HG03108 (cell line): Measurements from ENCODE around the gene CCDC87.

ENCODE experiments used
- ATAC-seq: cut with Tn5 transposase; IDR thresholded peaks from one replicate; pipeline ENCODE4 v1.9.1; 2021; ENCODE audit warnings: moderate library complexity; ENCODE audit not compliant: unreplicated experiment

The CCDC87 gene

GRCh38 chr11:66581261-66581660, 11.6 kb downstream of the CCDC87 start:
- ATAC-seq: no peak

GRCh38 chr11:66580803-66581202, 12.1 kb downstream of the CCDC87 start:
- no peak for ATAC-seq

GRCh38 chr11:66579017-66579606, 13.8 kb downstream of the CCDC87 start:
- no peak for ATAC-seq

DNA sequence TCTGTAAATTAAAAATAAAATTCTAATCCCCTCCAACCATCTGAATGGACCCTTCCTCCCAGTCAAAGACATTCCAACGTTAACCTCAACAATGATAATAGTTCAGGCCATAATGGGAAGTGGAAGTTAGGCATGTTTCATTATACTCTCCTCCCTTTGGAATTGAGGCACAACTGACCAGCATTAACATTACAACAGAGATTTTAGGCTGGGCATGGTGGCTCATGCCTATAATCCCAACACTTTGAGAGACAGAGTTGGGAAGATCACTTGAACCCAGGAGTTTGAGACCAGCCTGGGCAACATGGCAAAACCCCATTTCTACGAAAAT, 22.0 kb downstream of the CCDC87 start:
- no peak for ATAC-seq

DNA sequence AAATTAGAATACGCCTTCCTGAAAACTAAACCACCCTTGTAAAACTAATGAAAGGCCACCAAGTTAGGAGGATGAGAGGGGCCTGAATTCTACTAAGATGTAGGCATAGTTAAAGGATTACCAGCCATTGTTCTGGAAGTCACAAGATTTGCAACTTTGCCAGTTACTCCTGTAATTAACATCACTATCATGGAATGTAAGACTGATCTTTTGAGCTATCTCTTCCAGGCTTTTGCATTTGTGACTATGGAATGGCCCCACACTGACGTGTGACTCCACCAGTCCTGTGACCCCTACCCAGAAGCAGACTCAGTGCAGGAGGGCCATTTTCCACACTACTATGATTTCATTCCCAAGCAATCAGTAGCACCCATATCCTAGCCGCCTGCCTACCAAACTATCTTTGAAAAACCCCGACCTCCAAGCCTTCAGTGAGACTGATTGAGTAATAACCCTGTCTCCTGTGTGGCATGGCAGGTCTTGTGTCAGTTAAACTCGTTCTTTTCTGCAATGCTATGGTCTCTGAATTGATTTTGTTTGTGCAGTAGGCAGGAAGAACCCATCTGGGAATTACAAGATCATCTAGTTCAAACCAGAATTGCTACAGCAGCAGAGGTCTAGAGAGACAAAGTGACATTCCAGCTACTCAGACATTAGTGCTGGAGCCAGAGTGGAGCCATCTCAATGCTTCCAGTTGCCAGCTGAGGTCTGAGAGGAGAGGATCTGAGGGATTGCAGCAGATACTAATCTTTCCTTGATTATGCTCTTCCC, 22.6 kb downstream of the CCDC87 start:
- ATAC-seq: no peak

GRCh38 chr11:66569076-66569475, 23.8 kb downstream of the CCDC87 start:
- no peak for ATAC-seq

DNA sequence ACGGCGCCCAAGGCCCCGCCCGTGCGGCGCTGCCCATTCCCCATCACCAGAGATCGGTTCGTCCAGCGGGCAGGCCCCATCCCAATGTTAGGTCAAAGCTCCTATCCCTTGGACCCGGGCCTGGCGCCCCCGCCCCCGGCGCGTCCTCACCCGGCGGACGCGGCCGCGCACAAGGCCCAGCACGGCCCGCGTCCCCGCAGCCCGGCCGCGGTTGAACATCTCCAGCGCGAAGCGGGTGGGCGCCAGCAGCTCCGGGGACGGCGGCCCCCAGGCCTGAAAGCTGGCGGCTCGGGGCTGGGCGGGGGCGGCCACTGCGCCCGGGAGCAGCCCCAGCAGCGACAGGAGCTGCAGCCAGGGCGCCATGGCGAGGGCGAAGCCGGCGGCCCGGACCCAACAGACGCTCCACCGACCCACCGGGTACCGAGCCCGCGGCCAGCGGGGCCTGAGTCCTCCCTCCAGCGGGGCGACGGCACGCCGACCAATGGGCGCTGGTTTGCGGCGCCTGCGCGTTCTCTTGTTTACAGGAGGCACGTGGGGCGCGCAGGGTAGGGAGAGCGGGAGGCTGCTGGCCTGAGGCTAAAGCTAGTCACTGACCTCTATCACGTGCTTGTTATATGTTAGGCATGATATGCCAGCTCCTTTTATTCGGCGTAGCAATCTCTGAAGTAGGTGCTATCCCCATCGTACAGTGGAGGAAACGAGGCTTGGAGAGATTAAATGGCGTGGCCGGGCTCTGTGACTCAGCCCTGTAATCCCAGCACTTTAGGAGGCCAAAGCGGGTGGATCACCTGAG, 24.5 kb downstream of the CCDC87 start, which contains the start of gene CTSF:
TSS of gene CTSF (minus strand) at position 483 of the 793 bp plus-strand sequence. CDS start at position 363, 120 bp downstream.
- ATAC-seq: no peak

- no peak for ATAC-seq
These were observed 25.1 kb downstream of the CCDC87 start for GRCh38 chr11:66567787-66568123.

DNA sequence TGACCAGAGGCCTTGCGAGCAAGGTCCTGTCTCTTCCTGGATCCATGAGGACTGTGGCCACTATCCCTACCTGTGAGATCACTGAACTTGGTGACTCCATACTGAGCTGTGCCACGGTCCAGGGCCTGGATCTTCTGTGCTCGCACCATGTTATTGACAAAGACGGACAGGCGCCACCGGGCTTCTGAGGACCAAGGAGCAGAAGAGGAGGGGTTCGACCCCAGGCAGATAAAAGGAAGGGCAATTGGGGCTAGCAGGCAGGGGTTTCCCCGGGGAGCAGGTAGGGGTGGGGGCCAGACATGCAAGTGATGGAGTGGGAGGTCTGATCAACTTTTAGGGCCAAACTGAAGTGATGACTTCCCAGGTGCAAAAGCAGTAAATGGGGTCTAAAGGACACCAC, 26.6 kb downstream of the CCDC87 start:
- ATAC-seq: no peak

DNA sequence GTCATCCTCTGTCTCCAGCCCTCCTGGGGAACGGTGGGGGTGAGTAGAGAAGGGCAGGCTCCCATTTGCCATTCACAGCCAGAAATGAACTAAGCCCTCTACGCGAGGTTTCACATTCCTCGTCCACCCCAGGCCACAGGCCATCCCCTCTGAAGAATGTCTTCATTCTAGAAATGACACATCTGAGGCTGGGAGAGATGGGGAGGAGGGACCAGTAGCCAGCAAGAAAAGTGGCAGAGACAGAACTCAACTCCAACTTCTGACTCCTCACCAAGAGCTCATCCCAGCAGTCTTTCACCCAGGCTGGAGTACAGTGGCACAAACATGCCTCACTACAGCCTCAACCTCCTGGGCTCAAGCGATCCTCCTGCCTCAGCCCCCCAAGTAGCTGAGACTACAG, 27.9 kb downstream of the CCDC87 start:
- ATAC-seq: no peak

GRCh38 chr11:66564538-66564937, 28.3 kb downstream of the CCDC87 start:
- no peak for ATAC-seq

DNA sequence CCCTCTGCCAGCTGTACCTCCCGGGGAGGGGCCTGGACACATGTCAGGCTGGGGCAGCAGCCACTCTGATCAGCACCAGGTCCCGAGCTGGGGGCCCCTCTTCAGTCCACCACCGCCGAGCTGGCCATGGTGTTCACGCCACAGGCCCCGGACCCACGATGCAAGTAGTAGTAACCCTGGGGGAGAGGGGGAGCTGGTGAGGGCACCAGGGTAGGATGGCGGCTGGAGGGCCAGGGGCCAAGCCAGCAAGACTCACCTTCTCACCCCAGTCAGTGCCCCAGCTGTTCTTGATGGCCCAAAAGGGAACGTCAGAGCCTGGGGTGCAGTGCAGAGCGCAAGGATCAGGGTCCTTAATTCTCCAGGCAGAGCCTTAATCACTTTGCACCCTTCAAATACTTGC, 29.0 kb downstream of the CCDC87 start:
- ATAC-seq: no peak

GRCh38 chr11:66562907-66563583, 29.8 kb downstream of the CCDC87 start:
- ATAC-seq: no peak

DNA sequence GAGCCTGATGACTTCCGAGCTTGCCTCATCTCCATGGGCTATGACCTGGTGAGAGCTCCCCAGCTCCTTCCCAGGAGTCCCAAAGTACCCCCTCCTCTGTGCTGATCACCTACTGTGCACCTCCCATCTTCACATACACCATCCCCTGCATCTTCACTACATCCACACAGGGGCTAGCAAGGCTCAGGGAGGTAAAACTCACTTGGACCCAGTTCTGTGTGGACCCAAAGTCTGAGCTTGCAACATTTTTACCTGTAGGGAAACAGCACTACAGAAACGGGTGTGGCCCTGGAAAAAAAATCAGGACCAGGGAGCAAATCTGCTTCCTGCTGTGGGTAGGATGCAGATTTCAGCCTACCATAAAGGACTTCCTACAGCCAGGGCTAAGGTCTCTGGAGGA, 30.6 kb downstream of the CCDC87 start:
- ATAC-seq: no peak

DNA sequence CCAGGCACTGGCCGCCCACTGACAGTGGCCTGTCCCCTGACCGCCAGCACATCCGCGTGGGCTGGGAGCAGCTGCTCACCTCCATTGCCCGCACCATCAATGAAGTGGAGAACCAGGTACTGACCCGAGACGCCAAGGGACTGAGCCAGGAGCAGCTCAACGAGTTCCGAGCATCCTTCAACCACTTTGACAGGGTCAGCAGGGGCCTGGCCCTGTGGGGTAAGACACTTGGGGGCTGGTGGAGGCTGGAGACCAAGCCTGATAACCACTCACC, 31.0 kb downstream of the CCDC87 start:
- no peak for ATAC-seq

- no peak for ATAC-seq
These were observed 31.5 kb downstream of the CCDC87 start for GRCh38 chr11:66561178-66561974.

DNA sequence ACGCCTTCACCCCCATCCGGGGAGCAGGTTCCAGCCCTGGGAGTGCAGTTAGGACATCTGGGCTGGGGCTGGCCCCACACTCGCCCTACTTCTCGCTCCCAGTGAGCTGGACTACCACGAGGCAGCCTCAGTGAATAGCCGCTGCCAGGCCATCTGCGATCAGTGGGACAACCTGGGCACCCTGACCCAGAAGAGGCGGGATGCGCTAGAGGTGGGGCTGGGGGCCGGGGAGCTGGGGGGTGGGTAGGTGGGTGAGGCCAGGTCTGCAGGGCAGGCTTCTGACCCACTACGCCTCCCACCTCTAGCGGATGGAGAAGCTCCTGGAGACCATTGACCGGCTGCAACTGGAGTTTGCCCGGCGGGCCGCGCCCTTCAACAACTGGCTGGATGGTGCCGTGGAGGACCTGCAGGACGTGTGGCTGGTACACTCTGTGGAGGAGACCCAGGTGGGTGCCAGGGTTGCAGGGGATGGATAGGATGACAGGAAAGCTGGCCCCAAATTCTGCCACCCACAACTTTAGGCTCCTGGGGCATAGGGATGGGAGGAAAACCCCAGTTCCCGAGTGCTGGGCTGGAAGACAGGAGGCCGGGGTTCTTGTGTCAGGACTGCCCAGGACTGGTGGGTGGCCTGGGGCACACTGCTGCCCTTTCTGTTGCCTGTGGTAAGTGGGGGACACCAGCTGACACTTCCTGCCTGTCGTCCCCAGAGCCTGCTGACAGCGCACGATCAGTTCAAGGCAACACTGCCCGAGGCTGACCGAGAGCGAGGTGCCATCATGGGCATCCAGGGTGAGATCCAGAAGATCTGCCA, 32.8 kb downstream of the CCDC87 start:
- ATAC-seq: no peak

GRCh38 chr11:66559142-66559865, 33.6 kb downstream of the CCDC87 start:
- no peak for ATAC-seq

- ATAC-seq: no peak
These were observed 35.0 kb downstream of the CCDC87 start for GRCh38 chr11:66557733-66558326.
